ENCODE results near the gene PPIL3.
"Not testable (repeated sequence)": the region's sequence is repeated elsewhere in the genome, so short reads cannot be mapped to it uniquely, and the experiment has no call there.

PPIL3 gene

DNA sequence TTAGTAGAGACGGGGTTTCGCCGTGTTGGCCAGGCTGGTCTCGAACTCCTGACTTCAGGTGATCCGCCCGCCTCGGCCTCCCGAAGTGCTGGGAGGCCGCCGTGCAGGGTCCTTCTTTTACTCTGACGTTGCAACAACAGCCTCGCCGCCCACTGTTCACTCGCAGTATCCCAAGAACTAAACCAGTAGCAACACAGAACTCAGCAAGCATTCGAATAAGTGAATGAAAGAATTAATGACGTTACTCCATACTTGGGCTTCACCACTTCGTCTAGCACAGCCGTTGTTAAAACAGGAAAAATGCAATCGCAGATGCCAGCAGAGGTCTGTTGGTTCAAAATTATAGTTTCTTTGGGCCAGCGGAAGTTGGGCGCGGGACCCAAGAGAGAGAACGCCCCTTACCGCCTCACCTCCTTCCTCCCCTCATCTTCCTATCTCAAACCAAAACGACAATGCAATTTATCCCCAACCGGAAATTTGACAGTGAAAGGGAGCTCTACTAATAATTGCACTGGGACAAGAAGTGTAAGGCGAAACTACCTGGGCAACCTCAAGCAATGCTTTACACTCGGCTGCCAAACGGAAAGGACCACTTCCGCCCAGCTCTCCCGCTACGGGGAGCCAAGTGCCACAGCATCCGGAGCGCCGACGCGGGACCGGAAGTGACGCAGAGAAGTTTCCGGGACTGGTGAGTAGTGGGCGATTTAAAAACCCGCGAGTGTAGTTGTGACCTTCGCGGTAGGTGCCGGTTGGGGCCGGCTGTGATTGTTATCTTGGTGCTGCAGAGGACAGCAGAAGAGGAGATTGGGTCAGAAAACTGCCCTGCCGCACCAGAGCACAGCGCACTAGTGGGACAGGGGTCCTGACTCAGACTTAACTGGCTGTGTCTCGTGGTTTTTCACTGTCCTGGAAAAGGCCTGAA, at the start of gene PPIL3, which contains the start of gene NIF3L1:
Gene PPIL3, minus strand, starts transcription at position 374 of the 922 bp plus-strand sequence. CDS start 1,462 bp downstream, outside the sequence.
Gene NIF3L1, plus strand, starts transcription at position 668 of the 922 bp plus-strand sequence. CDS start 2,573 bp downstream, outside the sequence.
- peak; percentile 97 for DNase-seq

DNA sequence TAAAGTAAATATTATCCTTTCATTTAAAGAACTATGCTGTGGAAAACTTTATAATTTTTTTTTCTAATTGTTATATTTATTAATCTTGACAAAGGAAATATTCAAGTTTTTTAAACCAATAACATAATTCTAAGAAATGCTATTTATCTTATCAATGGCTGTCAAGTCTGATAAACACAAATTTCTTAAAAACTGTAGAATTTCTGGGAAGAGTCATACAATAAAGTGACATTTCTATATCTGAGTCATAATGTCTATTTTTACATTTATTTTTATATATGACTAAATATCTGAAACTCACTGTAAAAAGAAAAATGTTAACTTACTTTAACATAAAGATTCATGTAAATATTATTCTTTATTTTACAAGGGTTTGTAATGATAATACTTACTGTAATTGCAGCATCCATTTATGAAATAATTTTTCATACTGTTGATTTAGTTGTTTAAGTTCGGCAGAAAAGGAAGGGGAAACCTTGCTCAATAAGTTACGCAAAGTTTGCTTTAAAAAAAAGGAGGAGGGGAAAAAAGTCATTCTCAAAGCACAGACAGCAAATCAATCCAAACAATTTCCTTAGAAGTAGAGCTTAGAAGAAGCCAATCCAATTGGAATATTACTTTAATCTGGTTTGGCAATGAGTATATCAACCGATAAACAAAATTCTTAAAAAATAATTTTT, 42.2 kb upstream of the PPIL3 start:
- no peak for DNase-seq

GRCh38 chr2:200929334-200930249, 40.7 kb upstream of the PPIL3 start:
- DNase-seq = no peak

DNA sequence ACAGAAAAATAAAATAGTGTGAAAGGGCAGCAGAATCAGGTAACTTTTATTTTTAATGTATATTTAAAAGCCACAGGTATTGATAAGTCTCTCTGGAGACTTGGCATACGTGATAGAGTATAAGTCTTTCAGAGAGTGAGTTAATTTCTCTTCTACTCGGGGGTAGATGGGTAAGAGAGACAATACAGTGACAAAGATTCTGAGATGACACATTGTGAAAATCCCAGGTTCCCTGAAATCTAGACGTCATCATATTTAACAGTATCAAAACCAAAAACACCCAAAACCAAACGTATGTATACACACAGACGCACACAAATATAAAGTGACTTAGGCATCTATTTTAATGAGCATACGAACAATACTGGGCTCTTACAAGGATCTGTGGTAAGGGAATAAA, 33.6 kb upstream of the PPIL3 start:
- no peak for DNase-seq

- DNase-seq = no peak
These were observed 24.8 kb upstream of the PPIL3 start for GRCh38 chr2:200913654-200914053.

GRCh38 chr2:200909958-200910357, 21.1 kb upstream of the PPIL3 start:
- DNase-seq = no peak

DNA sequence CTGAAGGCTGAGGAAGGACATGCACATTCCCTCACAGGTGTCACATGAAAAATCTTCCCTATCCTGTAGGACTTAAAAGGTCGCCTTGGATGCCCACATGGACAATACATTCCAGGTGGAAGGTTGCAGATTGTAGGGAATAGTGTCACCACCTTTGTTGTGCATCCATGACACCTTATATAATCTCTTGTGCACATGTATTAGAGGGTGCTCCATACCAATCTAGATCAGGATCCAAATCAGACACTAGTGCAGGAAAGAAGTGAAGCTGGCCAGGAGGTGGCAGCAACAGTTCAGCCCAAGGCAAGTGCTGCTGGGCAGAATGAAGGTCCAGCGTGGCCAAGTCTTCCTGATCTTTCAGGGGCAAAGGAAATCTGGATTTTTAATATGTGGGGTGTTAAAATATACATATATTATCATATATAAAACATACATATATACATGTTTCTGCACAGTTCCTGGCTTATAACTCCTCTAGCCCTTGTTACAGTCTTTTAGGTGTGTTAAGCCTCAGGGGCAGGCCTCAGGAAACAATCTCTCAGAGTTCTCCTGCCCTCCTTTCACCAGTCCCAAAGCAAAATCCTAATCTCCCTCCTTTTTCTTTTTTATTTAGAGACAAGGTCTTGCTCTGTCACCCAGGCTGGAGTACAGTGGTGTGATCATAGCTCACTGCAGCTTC, 16.9 kb upstream of the PPIL3 start:
- peak; percentile 58 for DNase-seq

DNA sequence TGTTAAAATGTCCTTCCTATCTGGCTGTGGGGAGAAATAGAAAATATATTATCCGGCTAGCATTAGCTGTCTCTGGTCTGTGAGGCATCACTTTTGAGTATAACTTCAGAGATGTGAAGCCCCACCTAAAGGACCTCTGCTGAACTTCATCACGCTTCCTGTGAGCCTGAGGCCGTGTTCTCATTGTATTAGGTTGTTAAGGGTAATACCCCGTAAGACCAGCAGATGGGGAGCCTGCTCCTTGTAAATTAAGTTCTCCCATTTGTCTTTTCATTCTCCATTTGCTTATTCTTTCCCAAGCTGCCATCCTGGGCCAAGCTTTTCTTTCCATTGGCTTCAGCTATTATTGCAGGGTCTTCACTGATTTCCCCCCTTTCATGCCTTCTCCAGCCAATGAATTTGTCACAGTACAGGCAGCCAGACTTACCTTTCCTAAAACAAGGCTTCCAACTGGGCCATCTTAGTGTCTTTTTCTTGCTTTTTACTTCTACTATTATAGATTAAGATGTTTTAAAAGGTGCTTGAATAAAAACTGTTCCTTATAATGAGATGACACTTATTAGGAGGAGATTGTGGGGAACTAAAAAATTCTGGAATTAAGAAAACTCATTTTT, 12.7 kb upstream of the PPIL3 start:
- peak; percentile 87 for DNase-seq

- no peak for DNase-seq
These were observed 10.6 kb upstream of the PPIL3 start for GRCh38 chr2:200899482-200899881.

DNA sequence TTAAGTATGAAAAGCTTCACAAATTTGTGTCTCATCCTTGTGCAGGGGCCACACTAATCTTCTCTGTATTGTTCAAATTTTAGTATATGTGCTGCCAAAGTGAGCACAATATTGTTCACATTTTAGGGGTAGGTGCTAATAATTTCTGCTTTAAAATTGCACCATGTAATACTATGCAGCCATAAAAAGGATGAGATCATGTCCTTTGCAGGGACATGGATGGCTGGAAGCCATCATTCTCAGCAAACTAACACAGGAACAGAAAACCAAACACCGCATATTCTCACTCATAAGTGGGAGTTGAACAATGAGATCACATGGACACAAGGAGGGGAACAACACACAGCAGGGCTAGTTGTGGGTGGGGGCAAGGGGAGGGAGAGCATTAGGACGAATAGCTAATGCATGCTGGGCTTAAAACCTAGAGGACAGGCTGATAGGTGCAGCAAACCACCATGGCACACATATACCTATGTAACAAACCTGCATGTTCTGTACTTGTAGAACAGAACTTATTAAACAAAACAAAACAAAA, 7.1 kb downstream of the PPIL3 start:
- DNase-seq = not testable (repeated sequence)

- no peak for DNase-seq
These were observed 10.5 kb downstream of the PPIL3 start for GRCh38 chr2:200878289-200878880.

DNA sequence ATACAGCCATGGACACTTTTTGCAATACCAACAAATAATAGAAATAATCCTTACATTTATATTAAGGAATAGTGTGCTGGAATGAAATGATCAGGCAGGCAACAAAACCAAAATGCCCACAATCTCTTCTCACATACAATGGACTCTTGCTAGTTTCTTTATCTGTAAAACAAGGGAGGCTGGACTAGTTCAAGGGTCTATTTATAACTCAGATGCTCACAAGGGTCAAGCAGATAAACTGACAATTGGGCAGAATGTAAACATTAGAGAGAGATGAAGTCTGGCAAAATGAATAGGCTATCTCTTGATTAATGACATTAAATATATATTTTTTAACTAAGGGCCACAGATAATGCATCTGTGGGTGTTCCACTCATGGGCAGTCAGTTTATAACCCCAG, 11.4 kb downstream of the PPIL3 start:
- DNase-seq = no peak

- no peak for DNase-seq
These were observed 15.3 kb downstream of the PPIL3 start for GRCh38 chr2:200873560-200873959.

GRCh38 chr2:200871151-200871550, 17.7 kb downstream of the PPIL3 start:
- no peak for DNase-seq

- no peak for DNase-seq
These were observed 19.9 kb downstream of the PPIL3 start for GRCh38 chr2:200869014-200869413.

DNA sequence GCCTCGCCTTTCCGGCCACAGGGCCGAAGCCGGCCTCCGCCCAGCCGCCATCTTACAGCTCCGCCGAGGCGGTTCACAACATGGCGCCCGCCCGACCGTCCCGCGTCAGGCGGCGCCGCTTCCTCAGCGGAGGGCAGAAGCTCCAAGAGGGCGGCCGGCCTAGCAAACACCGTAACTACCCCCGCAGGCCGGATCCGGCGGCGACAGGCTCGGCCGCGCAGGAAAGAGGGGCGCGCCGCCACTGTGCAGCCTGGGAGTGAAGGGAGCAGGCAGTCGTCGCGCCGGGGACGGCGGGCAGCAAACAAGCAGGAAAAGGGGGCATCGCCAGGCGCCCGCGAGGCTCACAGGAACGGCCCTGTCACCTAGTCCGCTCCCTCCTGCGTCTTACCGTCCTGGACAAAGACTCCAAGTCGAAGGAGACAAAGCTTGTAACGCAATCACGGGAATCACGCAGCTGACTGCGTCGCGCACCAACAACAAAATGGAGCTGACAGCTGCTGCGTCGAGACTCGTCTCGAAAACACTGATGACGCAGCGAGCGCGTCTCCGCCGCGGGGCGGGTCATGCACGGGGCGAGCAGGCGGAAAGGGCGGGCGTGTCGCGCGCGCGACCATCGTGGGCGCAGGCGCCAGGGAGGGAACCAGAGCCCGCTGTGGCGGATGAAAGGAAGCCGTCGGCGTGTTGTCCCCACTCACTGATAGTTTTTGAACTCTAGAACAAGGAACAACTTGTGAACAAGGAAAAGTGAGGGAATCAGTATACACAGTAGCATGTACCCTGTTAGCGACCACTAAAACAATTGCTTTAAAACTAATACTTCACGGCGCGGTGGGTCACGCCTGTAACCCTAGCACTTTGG, 24.5 kb downstream of the PPIL3 start, which contains the start of gene CLK1:
Gene CLK1, minus strand, starts transcription at position 483 of the 859 bp plus-strand sequence. CDS start 2,796 bp downstream, outside the sequence.
- DNase-seq = peak; percentile 96

DNA sequence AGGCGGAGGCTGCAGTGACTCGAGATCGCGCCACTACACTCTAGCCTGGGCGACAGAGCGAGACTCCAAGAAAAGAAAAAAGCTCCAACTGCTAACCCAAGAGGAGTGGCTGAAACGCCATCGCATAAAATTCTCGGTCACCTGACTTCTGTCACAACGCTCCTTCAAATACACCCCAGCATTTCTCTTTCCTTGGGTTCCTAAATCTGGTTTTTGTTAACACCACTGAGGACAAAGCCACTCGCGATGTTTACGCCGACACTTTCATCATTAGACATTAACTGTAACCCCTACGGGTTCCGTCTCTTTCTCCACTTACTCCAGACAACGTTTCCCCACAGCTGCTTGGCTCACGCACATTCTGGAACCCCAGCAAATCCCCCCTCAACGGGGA, 25.1 kb downstream of the PPIL3 start:
- no peak for DNase-seq

- peak; percentile 82 for DNase-seq
These were observed 26.3 kb downstream of the PPIL3 start for GRCh38 chr2:200862532-200863000.

GRCh38 chr2:200861617-200862155, 27.2 kb downstream of the PPIL3 start:
- no peak for DNase-seq

All from CD4-positive, alpha-beta T cell treated with Interleukin-21 for 1 hour (primary cell).